ENCODE results near the gene SLC28A3. TPM values are rescaled to one million over a fixed set of nuclear protein-coding genes. Genes with fewer than 3 reads are reported as not detected.

The SLC28A3 gene
- total RNA-seq, 1 donor, result 0.72 TPM

DNA sequence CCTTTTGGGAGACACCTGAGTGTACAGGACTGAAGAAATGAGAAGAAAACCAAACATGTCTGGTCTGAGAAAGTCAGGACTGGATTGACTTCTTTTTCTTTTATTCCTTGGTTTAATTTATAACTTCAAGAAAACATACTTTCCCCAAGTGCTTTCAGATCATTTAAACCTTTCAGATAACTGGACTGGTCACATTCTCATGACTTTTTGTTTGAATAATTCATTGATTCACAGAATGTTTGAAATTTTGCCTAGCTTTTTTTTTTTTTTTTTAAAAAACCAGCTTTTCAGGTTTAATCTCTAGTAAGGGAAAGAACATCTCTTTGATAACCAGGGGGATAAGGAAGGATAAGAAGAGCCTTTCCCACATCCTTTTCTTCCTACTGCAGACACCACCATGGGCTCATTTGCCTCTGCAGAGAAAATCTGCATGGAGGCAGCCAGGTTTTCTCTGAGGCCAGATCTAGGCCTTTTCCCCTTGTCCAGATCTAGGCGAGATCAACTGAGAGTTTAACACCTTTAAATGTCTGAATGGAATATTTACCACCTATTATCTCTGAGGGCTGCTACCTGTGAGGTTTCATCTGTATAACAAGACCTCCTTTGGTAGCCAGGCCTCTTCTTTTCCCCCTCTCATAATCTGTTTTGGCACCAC lies 45.0 kb upstream of the SLC28A3 start:
- TF ChIP-seq, protein P1, sequence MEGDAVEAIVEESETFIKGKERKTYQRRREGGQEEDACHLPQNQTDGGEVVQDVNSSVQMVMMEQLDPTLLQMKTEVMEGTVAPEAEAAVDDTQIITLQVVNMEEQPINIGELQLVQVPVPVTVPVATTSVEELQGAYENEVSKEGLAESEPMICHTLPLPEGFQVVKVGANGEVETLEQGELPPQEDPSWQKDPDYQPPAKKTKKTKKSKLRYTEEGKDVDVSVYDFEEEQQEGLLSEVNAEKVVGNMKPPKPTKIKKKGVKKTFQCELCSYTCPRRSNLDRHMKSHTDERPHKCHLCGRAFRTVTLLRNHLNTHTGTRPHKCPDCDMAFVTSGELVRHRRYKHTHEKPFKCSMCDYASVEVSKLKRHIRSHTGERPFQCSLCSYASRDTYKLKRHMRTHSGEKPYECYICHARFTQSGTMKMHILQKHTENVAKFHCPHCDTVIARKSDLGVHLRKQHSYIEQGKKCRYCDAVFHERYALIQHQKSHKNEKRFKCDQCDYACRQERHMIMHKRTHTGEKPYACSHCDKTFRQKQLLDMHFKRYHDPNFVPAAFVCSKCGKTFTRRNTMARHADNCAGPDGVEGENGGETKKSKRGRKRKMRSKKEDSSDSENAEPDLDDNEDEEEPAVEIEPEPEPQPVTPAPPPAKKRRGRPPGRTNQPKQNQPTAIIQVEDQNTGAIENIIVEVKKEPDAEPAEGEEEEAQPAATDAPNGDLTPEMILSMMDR (IDR thresholded peaks at IDR 0.05; ENCODE audit: extremely low read depth, low read depth, low read length), result no peak
- H2AFZ ChIP-seq (ENCODE audit: low read length), result no peak overlapping the region
- no peaks in the 10 kb centered on the region for H3K79me2 ChIP-seq (ENCODE audit: insufficient read depth, low read length)

DNA sequence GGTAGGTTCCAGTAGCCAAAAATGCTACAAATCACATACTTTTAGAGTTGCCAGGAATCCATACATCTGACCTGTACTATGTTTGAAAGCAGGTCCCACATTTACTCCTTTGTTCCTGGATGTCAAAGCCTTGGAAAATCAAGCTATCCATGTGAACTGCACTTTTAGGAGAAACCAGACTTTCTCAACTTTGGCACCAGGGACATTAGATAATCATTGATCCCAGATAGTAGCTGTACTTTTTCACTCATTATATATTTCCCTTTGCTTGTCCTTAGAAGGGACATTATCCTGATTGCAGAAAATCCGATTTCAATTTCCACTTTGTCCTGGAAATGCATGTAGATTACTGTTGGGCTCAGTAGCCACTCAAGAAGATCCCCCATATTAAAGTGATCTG lies 44.1 kb upstream of the SLC28A3 start:
- no peak overlapping the region for H2AFZ ChIP-seq (ENCODE audit: low read length)
- TF ChIP-seq, protein P1 (IDR thresholded peaks at IDR 0.05; ENCODE audit: extremely low read depth, low read depth, low read length), result no peak
- H3K9me3 ChIP-seq (ENCODE audit: low read depth, low read length), result no peaks in the 10 kb centered on the region
- no peaks in the 10 kb centered on the region for H3K36me3 ChIP-seq (ENCODE audit: insufficient read depth, low read length)
- H3K4me2 ChIP-seq (ENCODE audit: insufficient read depth, low read length), result no peak overlapping the region
- no peaks in the 10 kb centered on the region for H4K20me1 ChIP-seq (ENCODE audit: insufficient read depth, low read length)
- no peaks in the 10 kb centered on the region for H3K4me1 ChIP-seq (ENCODE audit: insufficient read depth, low read length)
- DNase-seq (ENCODE audit: insufficient read length, low spot score, missing footprints), result no peak
- H3K79me2 ChIP-seq (ENCODE audit: insufficient read depth, low read length), result no peaks in the 10 kb centered on the region
- no peak overlapping the region for H3K4me3 ChIP-seq (ENCODE audit: insufficient read depth, low read length)
- no peak overlapping the region for H3K27ac ChIP-seq (ENCODE audit: low read depth, low read length)
- no peaks in the 10 kb centered on the region for H3K27me3 ChIP-seq (ENCODE audit: insufficient read depth, low read length)

More for the DNA sequence above, 45.0 kb upstream of the SLC28A3 start:
- Histone ChIP-seq H3K9me3 (ENCODE audit: low read depth, low read length) (no peaks in the 10 kb centered on the region), H3K36me3 (ENCODE audit: insufficient read depth, low read length) (no peaks in the 10 kb centered on the region), H3K27me3 (ENCODE audit: insufficient read depth, low read length) (no peaks in the 10 kb centered on the region), H3K4me1 (ENCODE audit: insufficient read depth, low read length) (no peaks in the 10 kb centered on the region), H3K4me2 (ENCODE audit: insufficient read depth, low read length) (no peak overlapping the region), H3K27ac (ENCODE audit: low read depth, low read length) (no peak overlapping the region), H3K4me3 (ENCODE audit: insufficient read depth, low read length) (no peak overlapping the region), H4K20me1 (ENCODE audit: insufficient read depth, low read length) (no peaks in the 10 kb centered on the region)
- DNase-seq (ENCODE audit: insufficient read length, low spot score, missing footprints), result no peak

GRCh38 chr9:84383178-84383577 lies 42.6 kb upstream of the SLC28A3 start:
- no peak for DNase-seq (ENCODE audit: insufficient read length, low spot score, missing footprints)
- H3K36me3 ChIP-seq (ENCODE audit: insufficient read depth, low read length), result no peaks in the 10 kb centered on the region
- H3K4me2 ChIP-seq (ENCODE audit: insufficient read depth, low read length), result no peak overlapping the region
- H3K4me3 ChIP-seq (ENCODE audit: insufficient read depth, low read length), result no peak overlapping the region
- H3K4me1 ChIP-seq (ENCODE audit: insufficient read depth, low read length), result no peaks in the 10 kb centered on the region
- no peaks in the 10 kb centered on the region for H3K79me2 ChIP-seq (ENCODE audit: insufficient read depth, low read length)
- H3K27me3 ChIP-seq (ENCODE audit: insufficient read depth, low read length), result no peaks in the 10 kb centered on the region
- no peak overlapping the region for H2AFZ ChIP-seq (ENCODE audit: low read length)
- TF ChIP-seq, protein P1 (IDR thresholded peaks at IDR 0.05; ENCODE audit: extremely low read depth, low read depth, low read length), result no peak
- H3K9me3 ChIP-seq (ENCODE audit: low read depth, low read length), result no peaks in the 10 kb centered on the region
- no peaks in the 10 kb centered on the region for H4K20me1 ChIP-seq (ENCODE audit: insufficient read depth, low read length)
- H3K27ac ChIP-seq (ENCODE audit: low read depth, low read length), result no peak overlapping the region

- no peaks in the 10 kb centered on the region for H3K36me3 ChIP-seq (ENCODE audit: insufficient read depth, low read length)
- no peaks in the 10 kb centered on the region for H3K9me3 ChIP-seq (ENCODE audit: low read depth, low read length)
- H3K4me1 ChIP-seq (ENCODE audit: insufficient read depth, low read length), result no peaks in the 10 kb centered on the region
- TF ChIP-seq, protein P1 (IDR thresholded peaks at IDR 0.05; ENCODE audit: extremely low read depth, low read depth, low read length), result no peak
- H3K4me3 ChIP-seq (ENCODE audit: insufficient read depth, low read length), result no peak overlapping the region
- H2AFZ ChIP-seq (ENCODE audit: low read length), result no peak overlapping the region
- H3K27ac ChIP-seq (ENCODE audit: low read depth, low read length), result no peak overlapping the region
- H4K20me1 ChIP-seq (ENCODE audit: insufficient read depth, low read length), result no peaks in the 10 kb centered on the region
- no peak for DNase-seq (ENCODE audit: insufficient read length, low spot score, missing footprints)
- H3K27me3 ChIP-seq (ENCODE audit: insufficient read depth, low read length), result no peaks in the 10 kb centered on the region
- no peak overlapping the region for H3K4me2 ChIP-seq (ENCODE audit: insufficient read depth, low read length)
- H3K79me2 ChIP-seq (ENCODE audit: insufficient read depth, low read length), result no peaks in the 10 kb centered on the region
Measured at GRCh38 chr9:84382720-84383119, 42.2 kb upstream of the SLC28A3 start.

Data from osteoblast (primary cell).